HG03378 (cell line): ENCODE results near the gene ESPN.

ENCODE experiments used
- ATAC-seq: cut with Tn5 transposase; IDR thresholded peaks from one replicate; pipeline ENCODE4 v1.9.1; 2021; ENCODE audit warnings: mild to moderate bottlenecking, moderate library complexity; ENCODE audit not compliant: unreplicated experiment

Gene ESPN

DNA sequence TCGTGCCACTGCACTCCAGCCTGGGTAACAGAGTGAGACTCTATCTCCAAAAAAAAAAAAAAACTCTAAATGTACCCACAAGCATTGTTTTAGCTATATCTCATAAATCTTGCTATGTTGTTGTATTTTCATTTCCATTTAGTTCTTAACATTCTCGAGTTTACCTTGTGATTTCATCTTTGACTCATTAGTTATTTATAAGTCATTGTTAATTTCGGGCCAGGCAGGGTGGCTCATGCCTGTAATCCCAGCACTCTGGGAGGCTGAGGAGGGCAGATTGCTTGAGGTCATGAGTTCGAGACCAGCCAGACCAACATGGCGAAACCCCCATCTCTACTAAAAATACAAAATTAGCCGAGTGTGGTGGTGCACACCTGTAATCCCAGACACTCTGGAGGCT is 16.6 kb upstream of the ESPN start:
- ATAC-seq, result no peak

DNA sequence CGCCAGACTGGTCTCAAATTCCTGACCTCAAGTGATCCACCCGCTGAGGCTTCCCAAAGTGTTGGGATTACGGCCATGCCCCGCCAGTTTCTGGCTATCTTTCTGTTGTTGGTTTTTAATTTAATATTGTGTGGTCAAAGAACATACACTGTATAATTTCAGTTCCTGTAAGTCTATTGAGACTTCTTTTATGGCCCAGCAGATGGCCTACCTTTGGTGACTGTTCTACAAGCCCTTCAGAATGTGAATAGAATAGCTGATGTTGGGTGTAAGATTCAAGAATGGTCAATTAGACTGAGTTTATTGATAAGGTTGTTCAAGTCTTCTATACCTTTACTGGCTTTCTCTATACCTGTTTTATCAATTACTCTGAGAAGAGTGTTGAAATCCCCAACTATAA is 15.5 kb upstream of the ESPN start:
- no peak for ATAC-seq

DNA sequence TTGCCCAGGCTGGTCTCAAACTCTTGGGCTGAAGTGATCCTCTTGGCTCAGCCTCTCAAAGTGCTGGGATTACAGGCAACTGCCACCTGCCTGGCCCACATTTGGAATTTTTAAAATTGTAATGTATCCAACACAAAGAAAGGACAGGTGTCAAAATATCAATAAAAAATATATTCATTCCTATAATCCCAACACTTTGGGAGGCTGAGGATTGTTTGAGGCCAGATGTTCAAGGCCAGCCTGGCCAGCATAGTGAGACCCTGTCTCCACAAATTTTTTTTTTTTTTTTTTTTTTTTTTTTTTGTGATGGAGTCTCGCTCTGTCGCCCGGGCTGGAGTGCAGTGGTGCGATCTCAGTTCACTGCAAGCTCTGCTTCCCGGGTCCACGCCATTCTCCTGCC is 14.8 kb upstream of the ESPN start:
- no peak for ATAC-seq

DNA sequence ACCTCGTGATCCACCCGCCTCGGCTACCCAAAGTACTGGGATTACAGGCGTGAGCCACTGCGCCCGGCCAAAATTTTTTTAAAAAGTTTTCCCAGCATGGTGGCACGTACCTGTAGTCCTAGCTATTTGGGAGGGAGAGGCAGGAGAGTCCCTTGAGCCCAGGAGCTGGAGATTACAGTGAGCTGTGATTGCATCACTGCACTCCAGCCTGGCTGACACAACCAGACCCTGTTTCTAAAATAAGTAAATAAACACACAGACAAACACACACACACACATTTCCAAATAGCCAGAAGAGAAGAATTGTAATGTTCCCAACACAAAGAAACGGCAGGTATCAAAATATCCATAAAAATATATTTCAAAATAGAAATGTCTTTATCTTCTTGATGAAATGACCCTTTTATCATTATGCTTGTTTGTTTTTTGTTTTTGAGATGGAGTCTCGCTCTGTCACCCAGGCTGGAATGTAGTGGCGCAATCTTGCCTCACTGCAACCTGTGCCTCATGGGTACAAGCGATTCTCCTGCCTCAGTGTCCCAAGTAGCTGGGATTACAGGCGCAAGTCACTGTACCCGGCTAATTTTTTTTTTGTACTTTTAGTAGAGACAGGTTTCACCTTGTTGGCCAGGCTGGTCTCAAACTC is 14.2 kb upstream of the ESPN start:
- no peak for ATAC-seq

DNA sequence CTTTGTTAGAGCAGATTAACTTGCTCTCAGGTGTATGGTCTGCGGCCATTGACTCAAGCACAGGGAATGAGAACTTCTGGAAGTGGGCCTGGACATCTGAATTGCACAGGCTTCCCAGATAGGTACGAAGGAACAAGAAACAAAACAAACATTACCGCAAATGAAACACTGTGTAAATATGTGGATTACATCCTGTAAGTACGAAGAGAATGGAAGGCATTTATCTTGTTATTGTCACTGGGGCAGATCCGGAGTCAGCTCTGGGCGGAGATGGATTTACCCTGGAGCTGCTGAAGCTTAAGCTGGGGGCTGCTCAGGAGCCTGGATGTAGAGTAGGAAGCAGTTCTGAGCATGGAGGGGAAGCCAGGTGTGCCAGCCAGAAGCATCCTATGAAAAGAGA is 11.7 kb upstream of the ESPN start:
- no peak for ATAC-seq

DNA sequence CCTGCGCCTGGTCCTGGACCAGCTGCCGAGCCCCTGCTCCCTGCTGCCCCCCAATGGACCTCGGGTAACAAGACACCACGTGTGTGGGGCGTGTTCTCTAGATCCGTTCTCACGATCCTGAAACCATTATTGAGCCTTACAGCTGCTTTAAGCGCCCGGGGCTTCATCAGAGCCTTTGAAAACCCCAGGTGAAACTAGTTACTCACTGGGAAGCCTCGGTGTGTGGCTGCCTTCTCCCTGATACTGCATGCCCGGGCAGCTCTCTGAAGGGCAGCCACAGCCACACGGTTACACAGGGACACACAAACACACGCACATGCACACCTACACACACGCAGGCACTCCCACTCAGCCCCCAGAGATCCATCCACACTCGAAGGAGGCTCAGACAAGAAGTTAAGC is 10.1 kb upstream of the ESPN start:
- peak; percentile 50 for ATAC-seq

DNA sequence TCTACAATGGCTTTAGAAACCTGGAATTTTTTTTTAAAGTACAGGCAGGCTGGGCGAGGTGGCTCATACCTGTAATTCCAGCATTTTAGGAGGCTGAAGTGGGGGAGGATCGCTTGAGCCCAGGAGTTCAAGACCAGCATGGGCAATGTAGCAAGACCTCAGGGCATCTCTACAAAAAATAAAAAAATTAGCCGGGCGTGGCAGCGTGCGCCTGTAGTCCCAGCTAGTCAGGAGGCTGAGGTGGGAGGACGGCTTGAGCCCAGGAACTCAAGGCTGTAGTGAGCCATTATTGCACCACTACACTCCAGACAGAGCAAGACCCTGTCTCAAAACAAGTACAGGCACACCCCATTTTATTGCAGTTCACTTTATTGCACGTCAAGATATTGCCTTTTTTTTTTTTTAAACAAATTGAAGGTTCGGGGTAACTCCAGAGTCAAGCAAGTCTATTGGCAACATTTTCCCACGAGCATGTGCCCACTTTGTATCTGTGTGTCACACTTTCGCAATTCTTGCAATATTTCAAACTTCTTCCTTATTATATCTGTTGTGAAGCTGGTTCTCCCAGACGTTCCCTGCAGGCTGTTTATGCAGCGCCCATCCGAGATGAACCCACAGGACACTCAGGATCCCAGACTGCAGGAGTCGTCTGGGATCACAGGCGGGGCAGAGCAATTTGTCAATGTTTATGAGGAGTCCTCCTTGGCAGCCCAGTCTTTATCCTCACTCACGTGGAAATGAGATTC is 9.5 kb upstream of the ESPN start:
- no peak for ATAC-seq

DNA sequence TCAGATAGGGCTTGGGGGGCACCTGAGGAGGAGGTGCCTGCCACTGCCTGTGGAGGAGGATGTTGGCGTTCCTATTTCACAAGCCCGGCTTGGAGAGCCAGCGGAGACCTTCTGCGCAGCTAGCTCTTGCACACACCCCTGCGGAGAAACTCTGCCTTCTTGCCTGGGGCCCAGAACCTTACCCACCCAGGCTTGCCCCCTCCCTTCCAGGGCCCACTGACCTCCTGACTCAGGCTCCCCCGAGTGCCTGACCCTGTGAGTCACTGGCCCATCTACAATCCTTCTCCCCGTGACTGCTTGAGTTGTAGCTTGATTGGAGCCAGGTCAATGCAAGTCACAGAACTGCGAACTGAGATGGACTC is 8.3 kb upstream of the ESPN start:
- no peak for ATAC-seq

DNA sequence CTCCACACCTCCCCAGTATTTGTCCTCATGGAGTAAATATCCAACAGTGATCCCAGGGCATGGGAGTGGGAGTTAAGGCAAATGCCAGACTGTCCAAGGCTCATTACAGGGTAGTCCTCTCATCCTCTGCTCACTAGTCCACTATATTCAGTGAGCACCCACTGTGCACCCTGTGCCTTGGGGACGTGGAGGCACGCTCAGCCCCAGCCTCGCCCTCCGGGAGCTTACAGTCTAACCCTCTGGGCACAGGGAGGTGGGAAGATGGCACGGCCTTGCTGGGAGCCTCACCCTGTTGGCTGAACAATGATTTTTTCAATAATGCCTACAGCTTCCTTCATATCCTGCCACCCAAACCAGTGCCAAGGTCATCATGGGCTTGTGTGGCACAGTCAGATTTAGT is 7.7 kb upstream of the ESPN start:
- no peak for ATAC-seq

DNA sequence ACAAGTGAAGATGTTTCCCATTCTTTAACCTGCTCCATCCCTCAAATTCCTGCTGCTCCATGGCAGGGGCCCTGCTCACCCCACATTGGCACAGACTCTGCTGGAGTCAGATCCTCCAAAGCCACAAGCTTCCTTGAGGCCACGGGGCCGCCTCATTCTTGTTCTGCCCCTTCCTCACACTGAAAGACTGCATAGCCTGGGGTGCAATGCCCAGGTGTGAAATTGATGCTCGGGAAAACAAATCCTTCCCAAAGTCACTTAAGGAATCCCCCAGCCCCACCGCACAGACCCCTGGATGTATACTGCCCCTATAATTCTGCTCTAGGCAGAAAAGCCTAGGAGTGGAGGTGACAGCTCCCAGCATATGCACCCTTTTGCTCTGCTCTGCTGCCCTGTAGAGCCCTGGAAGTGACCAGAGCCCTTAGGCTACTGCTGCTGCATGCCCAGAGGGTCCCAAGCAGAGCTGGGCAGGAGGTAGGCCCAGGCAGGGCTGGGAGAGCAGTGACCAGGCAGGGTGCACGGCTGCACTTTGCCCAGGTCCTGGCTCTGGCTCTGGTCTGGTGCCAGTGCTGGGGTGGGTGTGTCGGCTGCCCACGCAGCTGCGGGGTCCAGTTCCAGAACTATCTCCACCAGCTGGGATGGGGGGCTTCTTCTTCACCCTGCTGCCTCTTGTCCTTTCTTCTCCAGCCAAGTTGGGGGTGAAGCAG is 6.5 kb upstream of the ESPN start:
- no peak for ATAC-seq

DNA sequence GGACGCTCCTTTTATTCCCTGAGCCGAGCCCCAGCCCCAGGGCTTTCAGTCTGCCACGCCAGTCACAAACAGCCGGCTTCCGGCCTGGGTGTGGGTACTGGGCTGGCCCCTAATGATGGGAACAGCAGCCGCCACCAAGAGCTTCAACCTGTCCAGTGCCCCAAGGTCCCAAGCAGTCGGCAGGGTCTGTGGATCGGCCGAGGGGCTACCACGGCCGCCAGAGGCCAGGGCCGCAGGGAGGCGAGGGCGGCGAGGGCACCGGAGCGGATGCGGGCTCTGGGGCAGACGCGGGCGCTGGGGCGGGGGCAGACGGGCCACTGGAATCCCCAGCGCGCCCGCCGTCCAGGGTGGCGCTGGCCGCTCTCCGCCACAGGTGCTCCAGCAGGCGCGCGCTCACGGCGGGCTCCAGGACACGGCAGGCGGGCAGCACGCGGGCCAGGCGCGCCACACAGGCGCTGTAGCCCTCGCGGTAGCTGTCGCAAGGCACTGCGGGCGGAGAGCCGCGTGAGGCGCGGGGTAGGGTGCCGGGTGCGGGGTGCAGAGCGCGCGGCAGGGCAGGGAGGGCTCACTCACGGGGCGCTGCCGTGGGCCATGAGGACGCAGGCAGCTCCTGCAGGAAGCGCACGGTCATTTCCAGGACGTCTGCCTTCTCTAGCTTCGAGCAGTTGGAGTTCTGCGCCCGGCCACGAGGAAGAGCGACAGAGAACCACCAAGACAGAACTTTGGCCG is 5.7 kb upstream of the ESPN start:
- ATAC-seq, result no peak

DNA sequence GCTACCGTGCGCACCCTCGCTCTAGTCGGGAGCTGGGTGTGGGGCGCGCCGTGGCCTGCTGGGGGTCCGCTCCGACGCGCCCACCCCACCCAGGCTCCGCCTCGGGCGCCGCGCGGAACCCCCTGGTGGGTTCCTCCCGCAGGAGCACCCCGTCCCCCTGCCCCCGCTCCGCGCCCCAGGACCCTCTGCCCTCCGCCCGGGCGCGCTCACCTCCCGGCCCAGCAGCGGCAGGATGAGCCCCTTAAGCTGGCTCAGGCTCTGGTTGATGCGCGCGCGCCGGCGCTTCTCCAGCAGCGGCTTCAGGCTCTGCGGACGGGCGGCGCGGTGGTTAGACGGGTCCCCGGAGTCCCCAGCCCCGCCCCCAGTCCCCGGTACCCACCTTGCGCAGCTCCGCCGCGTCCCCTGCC is 5.2 kb upstream of the ESPN start:
- no peak for ATAC-seq

DNA sequence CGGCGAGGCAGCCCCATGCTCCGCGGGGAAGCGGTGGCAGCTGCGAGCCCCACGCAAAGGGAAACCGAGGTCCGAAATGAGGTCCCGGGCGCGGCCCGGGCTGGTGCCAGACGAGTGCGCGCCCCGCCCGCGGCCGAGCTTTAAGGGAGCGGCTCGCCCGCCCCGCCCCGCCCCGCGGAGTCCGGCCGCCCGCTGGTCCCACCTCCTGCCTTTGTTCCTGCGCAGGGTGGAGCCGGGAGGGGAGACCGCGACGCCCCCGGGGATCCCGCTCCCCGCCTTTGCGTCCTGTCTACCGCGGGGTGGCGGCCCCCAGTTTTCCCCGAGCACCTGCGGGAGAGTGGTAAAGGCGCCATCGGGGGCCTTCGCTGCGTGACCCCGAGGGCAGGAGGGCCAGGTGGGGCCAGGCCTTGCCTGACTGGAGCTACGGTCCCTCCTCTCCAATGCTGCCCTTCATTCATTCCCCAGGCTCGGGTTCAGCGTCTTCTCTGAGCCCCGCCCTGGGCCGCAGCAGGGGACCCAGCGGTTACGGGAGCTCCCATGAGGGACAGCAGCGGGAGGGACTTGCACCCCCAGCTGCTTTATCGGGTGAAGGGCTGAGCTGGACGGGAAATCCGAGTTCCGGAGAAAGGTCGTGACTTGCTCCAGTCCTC is 4.6 kb upstream of the ESPN start, which contains the start of gene HES2:
Gene HES2, minus strand, starts transcription at position 116 of the 650 bp plus-strand sequence. Its CDS starts 99 bp downstream, at position 17.
- no peak for ATAC-seq

DNA sequence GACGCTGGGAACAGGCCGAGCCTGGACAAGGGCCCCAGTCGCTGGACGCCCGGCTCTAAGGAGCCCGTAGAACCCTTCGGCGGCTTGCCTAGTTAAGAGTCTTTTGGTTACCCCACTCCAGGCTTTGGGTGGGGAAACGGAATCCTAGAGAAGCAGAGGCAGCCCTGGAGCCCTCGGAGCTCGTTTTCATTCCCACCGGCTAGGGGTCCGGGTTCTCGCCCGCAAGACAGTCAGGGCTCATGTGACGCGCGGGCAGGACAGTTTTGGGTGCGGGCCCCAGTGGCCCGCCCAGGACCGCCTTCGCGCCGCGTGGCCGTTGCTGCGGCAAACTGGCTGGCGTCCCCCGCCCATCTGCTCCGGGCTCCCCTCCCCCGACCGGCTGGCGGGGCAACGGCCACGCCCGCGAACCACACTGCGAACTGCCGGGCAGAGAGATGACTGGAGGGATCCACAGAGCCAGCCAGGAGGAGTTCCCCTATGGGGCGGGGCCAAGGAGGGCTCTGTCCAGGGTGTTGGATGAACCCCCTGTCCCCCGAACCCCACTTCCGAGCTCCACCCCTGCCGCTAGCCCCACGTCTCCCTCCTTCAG is 4.0 kb upstream of the ESPN start:
- no peak for ATAC-seq

DNA sequence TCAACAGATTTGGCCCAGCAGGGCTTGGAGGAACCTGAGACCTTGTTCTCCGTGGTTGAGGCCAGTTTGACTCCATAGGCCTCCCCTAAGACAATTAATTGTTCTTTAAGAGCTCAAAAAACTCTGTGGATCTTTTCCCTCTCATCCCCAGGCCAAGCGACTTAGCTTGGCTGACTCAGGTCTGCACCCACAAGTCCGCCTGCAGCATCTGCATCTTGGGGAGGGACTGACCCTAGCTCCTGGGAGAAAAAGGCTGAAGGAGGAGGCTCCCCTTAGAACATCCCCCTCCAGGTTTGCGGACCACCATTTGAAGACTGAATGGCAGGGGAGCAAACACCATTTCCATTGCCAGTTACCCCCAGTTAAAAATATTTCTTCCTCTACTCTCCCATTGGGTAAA is 3.3 kb upstream of the ESPN start:
- no peak for ATAC-seq

DNA sequence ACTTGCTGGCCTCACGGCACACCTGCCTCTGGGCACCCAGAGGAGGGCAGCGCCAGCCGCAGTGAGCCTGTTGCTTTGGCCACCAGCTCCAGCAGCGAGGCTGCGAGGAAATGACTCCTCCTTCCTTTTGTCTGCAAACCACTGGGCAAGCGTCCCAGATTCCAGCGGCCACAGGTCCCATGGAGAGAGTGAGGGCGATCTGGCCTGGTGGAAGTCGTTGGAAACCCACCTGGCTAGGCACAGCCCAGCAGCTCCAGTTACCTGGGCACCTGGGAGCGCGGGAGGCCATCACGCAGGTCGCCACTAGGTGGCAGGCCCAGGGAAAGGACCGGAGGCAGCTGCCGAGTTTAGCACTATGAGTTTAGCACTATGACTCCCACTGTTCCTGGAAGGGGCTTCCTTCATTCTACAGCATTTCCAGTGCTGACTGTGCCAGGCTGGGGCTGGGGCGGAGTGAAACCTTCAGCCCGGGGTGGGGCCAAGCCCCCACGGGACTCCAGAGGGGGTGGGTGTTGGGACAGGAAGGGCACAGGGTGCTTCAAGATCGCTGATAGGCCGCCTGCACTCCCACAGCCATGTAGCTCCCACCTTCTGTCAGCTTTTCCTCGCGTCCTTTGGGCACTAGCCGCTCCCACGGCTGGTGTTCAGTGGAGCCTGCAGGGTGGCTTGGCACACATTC is 1.1 kb upstream of the ESPN start:
- no peak for ATAC-seq

DNA sequence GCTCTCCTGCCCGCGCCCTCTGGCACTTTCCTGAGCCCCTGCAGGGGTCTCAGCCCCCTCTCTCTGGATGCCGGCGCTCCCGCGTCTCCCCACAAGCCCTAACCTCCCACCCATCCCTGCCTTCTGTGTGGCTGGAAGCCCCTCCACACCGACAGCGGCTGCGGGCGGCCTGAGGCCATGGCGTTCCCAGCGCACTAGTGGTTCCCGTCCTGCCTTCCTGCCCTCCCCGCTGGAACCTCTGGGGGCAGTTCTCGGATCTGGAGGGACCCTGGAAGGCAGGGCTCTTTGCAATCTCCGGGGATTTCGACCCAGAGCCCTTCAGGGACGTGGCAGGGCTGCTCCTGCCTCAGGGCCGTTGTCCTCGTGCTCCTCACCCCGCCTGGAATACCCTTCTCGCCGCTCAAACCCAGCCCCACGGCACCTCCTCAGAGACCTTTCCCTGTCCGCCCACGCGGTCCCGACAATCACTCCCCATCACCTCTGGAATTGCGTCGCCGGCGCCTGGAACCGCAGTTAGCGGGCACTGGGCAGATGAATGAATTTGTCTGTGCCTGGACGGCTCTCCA is 493 bp upstream of the ESPN start:
- ATAC-seq, result no peak

DNA sequence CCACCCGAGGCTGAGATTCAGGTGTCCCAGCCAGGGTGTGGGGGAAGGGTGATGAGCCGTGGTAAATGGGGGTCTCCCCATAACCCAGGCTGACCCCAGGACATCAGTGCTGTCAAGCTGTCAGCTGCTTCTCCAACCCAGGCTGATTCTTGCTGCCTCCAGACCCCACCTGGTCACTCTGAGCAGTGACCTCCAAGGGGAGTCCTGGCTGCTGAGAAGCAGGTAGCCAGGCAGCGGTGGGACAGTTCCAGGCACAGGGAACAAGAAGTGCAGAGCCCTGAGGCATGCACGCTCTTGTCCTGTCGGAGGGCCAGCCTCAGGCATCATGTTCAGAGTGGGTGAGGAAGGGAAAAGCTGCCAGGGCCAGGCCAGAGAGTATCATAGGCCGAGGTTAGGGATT is 1.1 kb downstream of the ESPN start:
- no peak for ATAC-seq

DNA sequence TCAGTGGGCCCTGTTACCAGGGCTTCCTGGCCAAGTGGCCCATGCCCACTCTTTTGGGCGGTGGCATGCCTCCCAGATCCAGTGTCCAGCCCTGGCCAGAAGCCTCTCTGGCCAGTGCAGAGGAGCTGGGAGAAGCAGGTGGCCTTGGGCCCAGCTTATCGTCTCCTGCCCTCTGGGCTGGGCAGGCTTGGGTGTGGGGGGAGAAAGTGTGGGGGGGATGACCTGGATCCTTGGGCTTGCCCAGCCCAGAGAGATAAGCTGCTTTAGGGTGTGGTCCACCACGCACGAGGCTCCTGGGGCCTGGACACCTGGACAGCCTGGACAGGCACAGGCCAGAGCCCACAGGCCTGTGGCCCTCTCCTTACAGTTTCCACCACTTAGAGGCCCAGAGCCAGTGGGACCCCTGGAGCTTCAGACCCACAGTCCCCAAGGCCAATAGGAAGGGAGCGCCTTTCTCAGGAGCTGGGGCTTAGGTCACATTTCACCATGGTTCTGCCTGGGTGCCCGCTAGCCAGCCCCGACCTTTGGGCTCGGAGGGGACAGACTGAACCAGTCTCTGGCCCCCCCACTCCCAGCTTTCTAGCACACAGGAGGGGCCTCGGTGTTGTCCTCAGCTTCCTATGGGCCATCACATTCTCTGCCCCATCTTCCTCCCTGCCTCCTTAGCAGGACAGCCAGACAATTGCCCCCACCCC is 1.8 kb downstream of the ESPN start:
- no peak for ATAC-seq
